ENCODE results near the gene LARP6.

The LARP6 gene

DNA sequence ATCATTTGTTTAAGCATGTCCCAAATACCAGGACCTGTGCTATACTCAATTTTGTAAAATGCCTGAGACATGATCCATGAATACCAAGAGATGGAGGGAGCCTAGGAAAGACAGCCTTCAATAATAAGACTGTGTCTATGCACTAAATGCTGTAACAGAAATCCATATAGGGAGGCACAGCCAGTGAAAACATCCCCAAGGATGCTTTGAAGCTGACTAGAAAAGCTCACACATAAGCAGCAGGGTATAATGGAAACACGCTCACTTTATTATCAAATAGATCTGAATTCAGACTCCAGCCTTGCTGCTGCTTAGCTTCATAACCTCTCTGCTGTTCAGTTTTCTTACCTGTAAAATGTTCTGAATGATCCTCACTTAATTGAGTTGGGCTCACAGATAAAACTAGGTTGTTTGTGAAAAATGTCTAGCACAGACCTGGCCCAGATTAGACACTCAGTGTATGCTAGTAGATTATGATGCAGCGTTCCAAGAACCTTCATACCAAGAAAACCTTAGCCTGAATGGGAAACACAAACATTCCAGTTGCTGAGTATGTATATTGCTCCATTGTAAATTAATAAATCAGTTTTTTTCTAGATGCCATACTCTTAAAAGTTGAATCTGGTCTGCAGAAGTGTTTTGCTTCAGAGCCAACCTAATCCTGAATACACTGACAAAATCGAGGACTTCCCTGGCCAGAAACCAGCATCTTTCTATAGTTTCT lies 3.8 kb upstream of the LARP6 start:
- DNase-seq (ENCODE audit: low read depth in 2 of 2) = peak; percentile 38 to 42
- no peak overlapping the region for H3K4me3 ChIP-seq (replicated peaks in 1 of 2; ENCODE audit: low read depth in 2 of 2, low read length in 2 of 2)
- TF ChIP-seq, protein P1, sequence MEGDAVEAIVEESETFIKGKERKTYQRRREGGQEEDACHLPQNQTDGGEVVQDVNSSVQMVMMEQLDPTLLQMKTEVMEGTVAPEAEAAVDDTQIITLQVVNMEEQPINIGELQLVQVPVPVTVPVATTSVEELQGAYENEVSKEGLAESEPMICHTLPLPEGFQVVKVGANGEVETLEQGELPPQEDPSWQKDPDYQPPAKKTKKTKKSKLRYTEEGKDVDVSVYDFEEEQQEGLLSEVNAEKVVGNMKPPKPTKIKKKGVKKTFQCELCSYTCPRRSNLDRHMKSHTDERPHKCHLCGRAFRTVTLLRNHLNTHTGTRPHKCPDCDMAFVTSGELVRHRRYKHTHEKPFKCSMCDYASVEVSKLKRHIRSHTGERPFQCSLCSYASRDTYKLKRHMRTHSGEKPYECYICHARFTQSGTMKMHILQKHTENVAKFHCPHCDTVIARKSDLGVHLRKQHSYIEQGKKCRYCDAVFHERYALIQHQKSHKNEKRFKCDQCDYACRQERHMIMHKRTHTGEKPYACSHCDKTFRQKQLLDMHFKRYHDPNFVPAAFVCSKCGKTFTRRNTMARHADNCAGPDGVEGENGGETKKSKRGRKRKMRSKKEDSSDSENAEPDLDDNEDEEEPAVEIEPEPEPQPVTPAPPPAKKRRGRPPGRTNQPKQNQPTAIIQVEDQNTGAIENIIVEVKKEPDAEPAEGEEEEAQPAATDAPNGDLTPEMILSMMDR (IDR thresholded peaks at IDR 0.05; ENCODE audit: low read depth, low read length) = no peak

DNA sequence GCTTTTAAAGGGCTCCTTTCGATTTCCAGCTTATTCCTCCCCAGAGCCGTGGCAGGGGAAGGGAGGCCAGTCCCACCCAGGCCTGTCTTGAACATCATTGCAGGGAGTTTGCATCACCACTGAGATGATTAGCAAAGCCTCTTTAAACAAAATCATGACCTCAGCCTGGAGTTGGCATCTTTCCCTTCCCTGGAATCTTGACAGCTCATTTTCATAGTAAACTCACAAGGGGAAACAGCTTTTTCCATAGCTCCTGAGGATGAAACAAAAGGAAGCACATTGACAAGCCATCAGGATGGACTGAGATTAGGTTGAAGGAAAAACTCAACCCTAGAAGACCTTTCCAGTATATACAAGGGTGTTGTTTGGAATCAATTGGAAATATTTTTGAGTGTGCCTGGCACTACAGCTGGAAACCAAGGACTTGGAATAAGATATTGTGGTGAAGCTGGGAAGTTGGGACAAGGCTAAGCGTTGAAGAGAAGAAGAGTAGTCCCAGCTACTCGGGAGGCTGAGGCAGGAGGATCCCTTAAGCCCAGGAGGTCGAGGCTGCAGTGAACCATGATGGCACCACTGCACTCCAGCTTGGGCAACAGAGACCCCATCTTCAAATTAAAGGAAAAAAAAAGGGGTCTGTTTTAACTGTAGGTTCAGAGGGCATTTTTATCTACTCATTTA lies 3.1 kb upstream of the LARP6 start:
- TF ChIP-seq, protein P1 (IDR thresholded peaks at IDR 0.05; ENCODE audit: low read depth, low read length) = no peak
- no peak overlapping the region for H3K4me3 ChIP-seq (replicated peaks in 1 of 2; ENCODE audit: low read depth in 2 of 2, low read length in 2 of 2)
- DNase-seq (ENCODE audit: low read depth in 2 of 2) = peak; percentile 99

DNA sequence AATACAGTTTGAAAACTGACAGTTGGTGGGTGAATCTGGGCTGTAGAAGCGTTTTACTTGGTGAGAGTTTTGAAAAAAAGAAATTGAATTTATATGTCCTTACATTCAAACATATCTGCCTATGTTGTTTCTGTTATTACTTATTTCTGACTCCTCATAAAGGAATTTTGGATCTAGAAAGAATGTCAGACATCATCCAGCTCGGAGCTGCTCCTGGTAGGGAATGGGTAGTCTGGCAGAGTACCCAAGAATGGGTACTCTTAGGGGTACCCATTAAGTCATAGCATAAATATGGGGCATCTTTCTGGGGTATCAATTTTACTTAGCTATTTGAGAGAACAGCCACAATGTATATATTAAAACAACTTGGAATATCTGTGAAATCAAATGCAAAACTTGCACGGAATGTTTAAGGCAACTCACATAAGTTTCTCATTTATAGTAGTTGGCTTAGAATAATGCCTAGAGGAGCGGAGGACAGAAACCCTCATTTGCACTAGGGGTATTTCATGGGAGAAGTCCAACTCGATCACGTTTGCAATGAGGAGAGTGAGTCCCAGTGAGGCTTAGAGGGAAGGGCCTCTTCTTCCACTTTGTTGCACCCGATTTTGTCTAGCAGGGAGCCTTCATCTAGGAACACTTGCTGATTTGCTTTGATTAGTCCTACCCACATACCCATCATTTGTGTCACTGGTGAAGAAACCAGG lies 2.4 kb upstream of the LARP6 start:
- TF ChIP-seq, protein P1 (IDR thresholded peaks at IDR 0.05; ENCODE audit: low read depth, low read length) = no peak
- H3K4me3 ChIP-seq (replicated peaks in 1 of 2; ENCODE audit: low read depth in 2 of 2, low read length in 2 of 2) = peak overlapping the region in 1 of 2 donors; percentile 6
- peak; percentile 53 to 61 for DNase-seq (ENCODE audit: low read depth in 2 of 2)

DNA sequence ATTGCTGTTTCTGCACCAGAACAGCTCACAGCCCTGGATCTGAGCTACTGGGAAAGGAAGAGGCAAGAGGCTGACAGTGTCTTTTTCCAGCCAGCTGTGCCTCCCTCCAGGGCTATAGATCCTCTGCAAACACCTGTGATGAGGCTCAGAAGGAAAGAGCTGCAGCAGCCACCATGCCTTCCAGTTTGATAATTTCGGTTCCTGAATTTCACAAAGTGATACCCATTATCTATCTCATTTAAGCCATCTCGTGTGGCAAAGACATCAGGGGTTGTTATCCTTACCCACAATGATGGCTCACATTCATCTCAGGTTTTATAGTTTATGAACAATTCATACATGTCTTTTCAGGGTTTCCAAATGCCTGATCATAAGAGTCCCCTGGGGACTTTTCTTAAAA lies 1.8 kb upstream of the LARP6 start:
- TF ChIP-seq, protein P1 (IDR thresholded peaks at IDR 0.05; ENCODE audit: low read depth, low read length) = no peak
- no peak overlapping the region for H3K4me3 ChIP-seq (replicated peaks in 1 of 2; ENCODE audit: low read depth in 2 of 2, low read length in 2 of 2)
- no peak for DNase-seq (ENCODE audit: low read depth in 2 of 2)

DNA sequence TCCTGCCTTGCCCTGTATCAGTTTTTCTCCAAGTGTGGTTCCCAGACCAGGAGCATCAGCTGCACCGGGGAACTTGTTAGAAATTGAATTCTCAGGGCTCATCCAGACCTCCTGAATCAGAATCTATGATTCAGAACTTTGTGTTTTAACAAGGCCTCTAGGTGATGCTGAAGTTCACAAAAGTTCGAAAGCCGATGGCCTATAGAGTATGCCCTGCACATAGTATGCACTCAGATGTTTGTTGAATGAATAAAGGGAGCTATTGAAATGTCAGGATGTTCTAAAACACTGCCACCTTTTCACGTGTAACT lies 664 bp upstream of the LARP6 start:
- peak overlapping the region; percentile 72 to 78 for H3K4me3 ChIP-seq (replicated peaks in 1 of 2; ENCODE audit: low read depth in 2 of 2, low read length in 2 of 2)
- peak; percentile 49 to 77 for DNase-seq (ENCODE audit: low read depth in 2 of 2)
- TF ChIP-seq, protein P1 (IDR thresholded peaks at IDR 0.05; ENCODE audit: low read depth, low read length) = peak; percentile 18

DNA sequence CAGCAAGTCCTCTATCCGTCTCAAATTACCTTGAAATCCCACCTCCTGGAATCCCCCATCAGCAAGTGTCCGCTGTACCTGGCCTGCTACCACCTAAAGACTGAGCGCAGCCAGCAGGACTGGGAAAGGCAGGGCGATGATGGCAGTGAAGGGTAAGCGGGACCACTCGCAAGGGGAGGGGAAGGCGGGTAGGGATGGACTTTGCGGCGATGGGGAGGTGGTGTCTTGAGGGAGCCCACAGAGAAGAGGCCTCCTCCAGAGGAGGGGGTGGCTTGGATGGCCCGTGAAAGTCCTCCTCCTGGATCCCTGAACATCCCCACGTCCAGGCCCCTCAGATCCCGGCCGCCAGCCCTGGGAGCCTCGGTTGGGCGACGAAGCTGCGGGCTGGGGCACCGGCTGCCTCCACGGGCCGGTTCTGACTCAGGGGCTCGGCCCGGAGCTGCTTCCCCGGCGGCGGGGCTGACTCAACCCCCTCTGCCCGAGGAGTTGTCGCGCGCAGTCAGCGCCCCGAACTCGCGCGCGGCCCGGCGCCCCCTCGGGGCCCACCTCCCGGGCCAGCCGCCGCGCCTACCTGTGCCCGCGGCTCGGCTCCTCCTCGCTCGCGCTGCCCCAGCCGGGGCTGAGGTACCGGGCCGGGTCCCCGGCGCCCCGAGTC lies 512 bp downstream of the LARP6 start:
- TF ChIP-seq, protein P1 (IDR thresholded peaks at IDR 0.05; ENCODE audit: low read depth, low read length) = no peak
- DNase-seq (ENCODE audit: low read depth in 2 of 2) = peak; percentile 45 to 62
- H3K4me3 ChIP-seq (replicated peaks in 1 of 2; ENCODE audit: low read depth in 2 of 2, low read length in 2 of 2) = peak overlapping the region; percentile 72 to 78
